ENCODE data around the gene ABLIM2.

ABLIM2 gene

GRCh38 chr4:8032381-8032780 is 126.2 kb downstream of the ABLIM2 start:
- ATAC-seq = no peak
- TF ChIP-seq TCF4 (CRISPR knock-in tag; IDR thresholded peaks at IDR 0.05; ENCODE audit: borderline replicate concordance) = no peak
- TF ChIP-seq CSDC2 (CRISPR knock-in tag; IDR thresholded peaks at IDR 0.05) = no peak
- no peak for TF ChIP-seq ZNF565 (CRISPR knock-in tag; conservative IDR thresholded peaks at IDR 0.05; ENCODE audit: low read depth)
- TF ChIP-seq OSR1 (CRISPR knock-in tag; IDR thresholded peaks at IDR 0.05) = no peak
- TF ChIP-seq GLIS3 (CRISPR knock-in tag; IDR thresholded peaks at IDR 0.05) = no peak
- TF ChIP-seq ZC3H10 (CRISPR knock-in tag; IDR thresholded peaks at IDR 0.05) = no peak
- no peak for TF ChIP-seq TSHZ2 (CRISPR knock-in tag; IDR thresholded peaks at IDR 0.05)
- TF ChIP-seq TOX (CRISPR knock-in tag; IDR thresholded peaks at IDR 0.05; ENCODE audit: borderline replicate concordance) = no peak
- no peak for TF ChIP-seq ISL1 (CRISPR knock-in tag; IDR thresholded peaks at IDR 0.05)
- no peak for TF ChIP-seq ZFP30 (CRISPR knock-in tag; IDR thresholded peaks at IDR 0.05)
- TF ChIP-seq, protein P1, sequence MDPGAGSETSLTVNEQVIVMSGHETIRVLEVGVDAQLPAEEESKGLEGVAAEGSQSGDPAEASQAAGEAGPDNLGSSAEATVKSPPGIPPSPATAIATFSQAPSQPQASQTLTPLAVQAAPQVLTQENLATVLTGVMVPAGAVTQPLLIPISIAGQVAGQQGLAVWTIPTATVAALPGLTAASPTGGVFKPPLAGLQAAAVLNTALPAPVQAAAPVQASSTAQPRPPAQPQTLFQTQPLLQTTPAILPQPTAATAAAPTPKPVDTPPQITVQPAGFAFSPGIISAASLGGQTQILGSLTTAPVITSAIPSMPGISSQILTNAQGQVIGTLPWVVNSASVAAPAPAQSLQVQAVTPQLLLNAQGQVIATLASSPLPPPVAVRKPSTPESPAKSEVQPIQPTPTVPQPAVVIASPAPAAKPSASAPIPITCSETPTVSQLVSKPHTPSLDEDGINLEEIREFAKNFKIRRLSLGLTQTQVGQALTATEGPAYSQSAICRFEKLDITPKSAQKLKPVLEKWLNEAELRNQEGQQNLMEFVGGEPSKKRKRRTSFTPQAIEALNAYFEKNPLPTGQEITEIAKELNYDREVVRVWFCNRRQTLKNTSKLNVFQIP (CRISPR knock-in tag; IDR thresholded peaks at IDR 0.05; ENCODE audit: borderline replicate concordance, low read depth) = no peak
- no peak for TF ChIP-seq ZNF8 (CRISPR knock-in tag; IDR thresholded peaks at IDR 0.05)
- TF ChIP-seq PPARA (CRISPR knock-in tag; IDR thresholded peaks at IDR 0.05; ENCODE audit: borderline replicate concordance) = no peak
- TF ChIP-seq CREB5 (CRISPR knock-in tag; IDR thresholded peaks at IDR 0.05; ENCODE audit: low read depth) = no peak
- no peak for TF ChIP-seq BACH2 (CRISPR knock-in tag; IDR thresholded peaks at IDR 0.05; ENCODE audit: borderline replicate concordance)
- no peak for TF ChIP-seq ARNTL (CRISPR knock-in tag; IDR thresholded peaks at IDR 0.05; ENCODE audit: borderline replicate concordance, low read depth)
- no peak for TF ChIP-seq ZNF70 (CRISPR knock-in tag; IDR thresholded peaks at IDR 0.05)
- TF ChIP-seq ESRRG (CRISPR knock-in tag; IDR thresholded peaks at IDR 0.05) = no peak
- TF ChIP-seq RARB (CRISPR knock-in tag; IDR thresholded peaks at IDR 0.05) = no peak

- no peak for ATAC-seq
- TF ChIP-seq ZC3H10 (CRISPR knock-in tag; IDR thresholded peaks at IDR 0.05) (no peak), TSHZ2 (CRISPR knock-in tag; IDR thresholded peaks at IDR 0.05) (no peak), PATZ1 (CRISPR knock-in tag; IDR thresholded peaks at IDR 0.05; ENCODE audit: borderline replicate concordance) (no peak), PPARA (CRISPR knock-in tag; IDR thresholded peaks at IDR 0.05; ENCODE audit: borderline replicate concordance) (no peak), ARNTL (CRISPR knock-in tag; IDR thresholded peaks at IDR 0.05; ENCODE audit: borderline replicate concordance, low read depth) (no peak), TOX (CRISPR knock-in tag; IDR thresholded peaks at IDR 0.05; ENCODE audit: borderline replicate concordance) (no peak), OSR1 (CRISPR knock-in tag; IDR thresholded peaks at IDR 0.05) (no peak), ZNF70 (CRISPR knock-in tag; IDR thresholded peaks at IDR 0.05) (no peak), CREB5 (CRISPR knock-in tag; IDR thresholded peaks at IDR 0.05; ENCODE audit: low read depth) (no peak), ZNF565 (CRISPR knock-in tag; conservative IDR thresholded peaks at IDR 0.05; ENCODE audit: low read depth) (no peak), GLIS3 (CRISPR knock-in tag; IDR thresholded peaks at IDR 0.05) (no peak), SNAI2 (CRISPR knock-in tag; IDR thresholded peaks at IDR 0.05) (no peak), ISL1 (CRISPR knock-in tag; IDR thresholded peaks at IDR 0.05) (no peak), ZFP30 (CRISPR knock-in tag; IDR thresholded peaks at IDR 0.05) (no peak), TCF4 (CRISPR knock-in tag; IDR thresholded peaks at IDR 0.05; ENCODE audit: borderline replicate concordance) (no peak)
- TF ChIP-seq, protein P1 (CRISPR knock-in tag; IDR thresholded peaks at IDR 0.05; ENCODE audit: borderline replicate concordance, low read depth) = no peak
- TF ChIP-seq, protein P2, sequence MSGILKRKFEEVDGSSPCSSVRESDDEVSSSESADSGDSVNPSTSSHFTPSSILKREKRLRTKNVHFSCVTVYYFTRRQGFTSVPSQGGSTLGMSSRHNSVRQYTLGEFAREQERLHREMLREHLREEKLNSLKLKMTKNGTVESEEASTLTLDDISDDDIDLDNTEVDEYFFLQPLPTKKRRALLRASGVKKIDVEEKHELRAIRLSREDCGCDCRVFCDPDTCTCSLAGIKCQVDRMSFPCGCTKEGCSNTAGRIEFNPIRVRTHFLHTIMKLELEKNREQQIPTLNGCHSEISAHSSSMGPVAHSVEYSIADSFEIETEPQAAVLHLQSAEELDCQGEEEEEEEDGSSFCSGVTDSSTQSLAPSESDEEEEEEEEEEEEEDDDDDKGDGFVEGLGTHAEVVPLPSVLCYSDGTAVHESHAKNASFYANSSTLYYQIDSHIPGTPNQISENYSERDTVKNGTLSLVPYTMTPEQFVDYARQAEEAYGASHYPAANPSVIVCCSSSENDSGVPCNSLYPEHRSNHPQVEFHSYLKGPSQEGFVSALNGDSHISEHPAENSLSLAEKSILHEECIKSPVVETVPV (CRISPR knock-in tag; IDR thresholded peaks at IDR 0.05) = no peak
These were observed 128.4 kb downstream of the ABLIM2 start for GRCh38 chr4:8030121-8030781.

Data from SK-N-SH treated with all-trans-retinoic acid at 6 μM for 48 hours (cell line).